Neutrophil (primary cell): ENCODE results near the gene CACNG3.
"Not testable (repeated sequence)": the region's sequence is repeated elsewhere in the genome, so short reads cannot be mapped to it uniquely, and the experiment has no call there.

Source experiments
- H3K27ac ChIP-seq: fragments of 200-600 bp; sonication (generic); 2 replicates; pipeline ENCODE4 v1.5.1; 2016; ENCODE audit warnings: mild to moderate bottlenecking, moderate library complexity
- H3K27me3 ChIP-seq: fragments of 200-600 bp; sonication (generic); 2 replicates; pipeline ENCODE4 v1.6.0; 2016; ENCODE audit warnings: mild to moderate bottlenecking
- H3K36me3 ChIP-seq: fragments of 200-600 bp; sonication (generic); 2 replicates; pipeline ENCODE4 v1.5.1; 2017
- H3K4me1 ChIP-seq, 2 experiments: fragments of 200-600 bp in 1 of 2; sonication (generic) in 1 of 2; 1 replicate in 1 of 2; 2 replicates in 1 of 2; pipeline versions ENCODE4 v1.5.1 to v1.6.1; 2013 to 2016; ENCODE audit warnings: low read depth in 1 of 2, low read length in 1 of 2, mild to moderate bottlenecking in 1 of 2, moderate library complexity in 1 of 2; ENCODE audit not compliant: control insufficient read depth in 1 of 2, insufficient read depth in 1 of 2
- H3K4me3 ChIP-seq, 2 experiments: fragments of 200-600 bp in 1 of 2; sonication (generic) in 1 of 2; 1 replicate in 1 of 2; 2 replicates in 1 of 2; pipeline ENCODE4 v1.5.1; 2013 to 2016; ENCODE audit warnings: low read depth in 1 of 2, low read length in 1 of 2, mild to moderate bottlenecking in 1 of 2, moderate library complexity in 1 of 2
- H3K9me3 ChIP-seq: fragments of 200-600 bp; sonication (generic); 2 replicates; pipeline ENCODE4 v1.5.1; 2016
- TF ChIP-seq, protein P1 (sequence below): fragments of 200-600 bp; sonication (generic); IDR thresholded peaks from 2 replicates; pipeline ENCODE4 v1.5.1; 2016; ENCODE audit warnings: antibody characterized with exemption

Gene CACNG3

DNA sequence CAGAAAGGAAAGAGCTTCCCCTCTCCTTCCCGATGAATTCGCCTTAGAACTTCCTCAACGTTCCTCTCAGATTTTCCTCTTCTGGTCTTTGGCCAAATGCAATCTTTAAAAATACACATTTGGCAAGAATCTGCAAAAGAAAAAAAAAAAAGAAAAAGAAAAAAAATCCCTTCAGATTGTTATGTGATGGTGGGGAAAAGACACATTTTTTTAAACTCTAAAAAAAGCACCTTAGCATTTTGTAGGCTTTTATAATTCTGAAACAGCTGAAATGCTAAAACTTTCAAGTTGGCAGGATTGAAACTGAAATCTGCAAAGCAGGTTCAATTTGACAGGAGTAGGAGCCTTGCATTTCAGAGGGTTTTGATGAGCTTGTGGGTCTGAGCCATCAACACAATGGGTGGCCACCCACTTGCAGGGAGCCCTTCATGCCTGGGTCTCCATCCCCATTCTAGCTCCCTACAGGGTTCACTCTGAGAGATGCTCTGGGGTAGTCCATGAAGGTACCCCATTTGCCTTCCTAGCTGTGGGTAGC is 33.1 kb downstream of the CACNG3 start:
- TF ChIP-seq, protein P1, sequence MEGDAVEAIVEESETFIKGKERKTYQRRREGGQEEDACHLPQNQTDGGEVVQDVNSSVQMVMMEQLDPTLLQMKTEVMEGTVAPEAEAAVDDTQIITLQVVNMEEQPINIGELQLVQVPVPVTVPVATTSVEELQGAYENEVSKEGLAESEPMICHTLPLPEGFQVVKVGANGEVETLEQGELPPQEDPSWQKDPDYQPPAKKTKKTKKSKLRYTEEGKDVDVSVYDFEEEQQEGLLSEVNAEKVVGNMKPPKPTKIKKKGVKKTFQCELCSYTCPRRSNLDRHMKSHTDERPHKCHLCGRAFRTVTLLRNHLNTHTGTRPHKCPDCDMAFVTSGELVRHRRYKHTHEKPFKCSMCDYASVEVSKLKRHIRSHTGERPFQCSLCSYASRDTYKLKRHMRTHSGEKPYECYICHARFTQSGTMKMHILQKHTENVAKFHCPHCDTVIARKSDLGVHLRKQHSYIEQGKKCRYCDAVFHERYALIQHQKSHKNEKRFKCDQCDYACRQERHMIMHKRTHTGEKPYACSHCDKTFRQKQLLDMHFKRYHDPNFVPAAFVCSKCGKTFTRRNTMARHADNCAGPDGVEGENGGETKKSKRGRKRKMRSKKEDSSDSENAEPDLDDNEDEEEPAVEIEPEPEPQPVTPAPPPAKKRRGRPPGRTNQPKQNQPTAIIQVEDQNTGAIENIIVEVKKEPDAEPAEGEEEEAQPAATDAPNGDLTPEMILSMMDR, result no peak
- peaks cover 12% of the 10 kb centered on the region for H3K27me3 ChIP-seq
- H3K9me3 ChIP-seq, result no peaks in the 10 kb centered on the region
- H3K4me1 ChIP-seq, result no peaks in the 10 kb centered on the region
- H3K4me3 ChIP-seq, result no peak overlapping the region
- H3K36me3 ChIP-seq, result no peaks in the 10 kb centered on the region
- no peak overlapping the region for H3K27ac ChIP-seq

DNA sequence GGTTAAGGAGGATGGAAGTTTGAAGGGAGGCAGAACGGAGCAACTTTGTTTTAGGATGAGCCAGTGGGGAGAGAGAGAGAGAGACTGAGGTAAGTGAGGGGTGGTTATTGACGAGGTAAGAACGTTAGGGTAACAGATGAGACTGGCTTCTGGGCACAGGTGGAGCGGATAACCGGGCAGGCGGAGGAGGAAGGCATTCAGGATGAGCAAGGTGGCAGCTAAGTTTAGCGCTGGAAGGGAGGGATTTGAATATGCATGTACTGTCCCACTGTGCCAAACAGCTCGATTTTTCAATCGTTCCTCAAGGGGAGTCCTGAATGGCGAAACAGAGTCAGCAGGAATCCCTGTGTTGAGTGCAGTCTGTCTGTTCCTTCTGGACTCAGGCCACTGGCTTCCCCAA is 35.8 kb downstream of the CACNG3 start:
- H3K27ac ChIP-seq, result no peak overlapping the region
- H3K4me1 ChIP-seq, result no peaks in the 10 kb centered on the region
- no peaks in the 10 kb centered on the region for H3K36me3 ChIP-seq
- H3K27me3 ChIP-seq, result peaks cover 23% of the 10 kb centered on the region
- H3K4me3 ChIP-seq, result no peak overlapping the region
- no peaks in the 10 kb centered on the region for H3K9me3 ChIP-seq
- TF ChIP-seq, protein P1, result no peak

DNA sequence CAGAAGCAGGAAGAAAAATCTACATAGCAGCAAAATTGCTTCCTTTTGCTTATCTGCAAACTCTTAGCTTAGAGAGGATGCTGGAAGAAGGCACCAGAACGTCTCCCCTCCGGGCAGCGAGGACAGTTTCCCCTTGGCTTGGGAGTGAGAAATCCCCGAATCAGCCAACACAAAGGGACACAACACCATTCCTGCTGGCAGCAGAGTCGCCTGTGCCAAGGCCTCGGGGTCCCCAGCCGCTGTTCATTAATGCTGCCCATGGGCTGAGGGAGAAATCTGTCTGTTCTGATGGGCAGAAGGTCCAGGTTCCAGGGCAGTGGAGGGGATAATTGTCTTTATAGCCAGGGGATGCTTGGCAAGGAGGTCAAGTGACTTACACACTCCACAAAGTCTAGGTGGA is 38.0 kb downstream of the CACNG3 start:
- TF ChIP-seq, protein P1, result no peak
- H3K27me3 ChIP-seq, result peaks cover 35% of the 10 kb centered on the region
- H3K27ac ChIP-seq, result no peak overlapping the region
- H3K9me3 ChIP-seq, result no peaks in the 10 kb centered on the region
- H3K36me3 ChIP-seq, result no peaks in the 10 kb centered on the region
- no peaks in the 10 kb centered on the region for H3K4me1 ChIP-seq
- H3K4me3 ChIP-seq, result no peak overlapping the region

DNA sequence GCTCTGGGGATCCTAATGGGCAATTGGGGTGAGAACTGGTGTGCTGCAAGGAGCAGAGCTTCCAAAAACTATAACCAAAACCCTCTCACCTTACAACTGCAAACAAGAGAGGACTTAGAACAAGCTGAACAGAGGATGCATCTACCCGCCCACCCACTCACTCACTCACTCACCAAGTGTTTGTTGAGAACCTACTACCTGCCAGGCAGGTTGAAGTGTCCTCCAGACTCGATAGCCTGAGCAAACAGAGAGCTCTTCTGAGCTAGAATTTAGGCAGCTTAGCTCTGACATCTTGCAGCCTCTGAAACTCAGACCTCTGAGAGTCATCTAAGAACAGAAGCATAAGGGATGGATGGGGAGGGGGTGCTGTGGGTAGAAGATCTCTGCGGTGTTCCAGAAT is 41.2 kb downstream of the CACNG3 start:
- peaks cover 40% of the 10 kb centered on the region for H3K27me3 ChIP-seq
- no peaks in the 10 kb centered on the region for H3K9me3 ChIP-seq
- no peak overlapping the region for H3K4me3 ChIP-seq
- TF ChIP-seq, protein P1, result no peak
- no peaks in the 10 kb centered on the region for H3K4me1 ChIP-seq
- no peaks in the 10 kb centered on the region for H3K36me3 ChIP-seq
- H3K27ac ChIP-seq, result no peak overlapping the region

DNA sequence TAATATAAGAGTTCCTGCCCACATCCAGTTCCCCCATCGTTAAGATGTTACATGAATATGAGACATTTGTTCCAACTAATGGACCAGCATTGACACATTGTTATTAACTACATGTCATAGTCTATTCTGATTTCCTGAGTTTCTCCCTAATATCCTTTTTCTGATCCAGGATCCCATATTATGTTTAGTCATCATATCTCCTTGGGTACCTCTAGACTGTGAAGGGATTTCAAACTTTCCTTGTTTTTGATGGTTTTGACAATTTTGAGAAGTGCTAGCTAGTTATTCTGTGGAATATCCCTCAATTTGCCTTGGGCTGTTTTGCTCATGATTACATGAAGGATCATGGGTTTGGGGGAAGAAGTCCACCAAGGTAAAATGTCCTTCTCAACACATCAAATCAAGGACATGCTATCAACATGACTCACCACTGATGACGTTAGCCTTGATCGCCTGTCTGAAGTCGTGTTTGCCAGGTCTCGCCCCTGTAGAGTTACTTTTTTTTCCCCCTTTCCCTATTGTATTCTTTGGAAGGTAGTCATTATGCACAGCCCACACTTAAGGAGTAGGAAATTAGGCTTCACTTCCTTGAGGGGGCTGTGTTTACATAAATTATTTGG is 42.5 kb downstream of the CACNG3 start:
- no peaks in the 10 kb centered on the region for H3K9me3 ChIP-seq
- H3K4me1 ChIP-seq, result no peaks in the 10 kb centered on the region
- no peak overlapping the region for H3K4me3 ChIP-seq
- TF ChIP-seq, protein P1, result no peak
- no peaks in the 10 kb centered on the region for H3K36me3 ChIP-seq
- no peak overlapping the region for H3K27ac ChIP-seq
- peaks cover 39% of the 10 kb centered on the region for H3K27me3 ChIP-seq

DNA sequence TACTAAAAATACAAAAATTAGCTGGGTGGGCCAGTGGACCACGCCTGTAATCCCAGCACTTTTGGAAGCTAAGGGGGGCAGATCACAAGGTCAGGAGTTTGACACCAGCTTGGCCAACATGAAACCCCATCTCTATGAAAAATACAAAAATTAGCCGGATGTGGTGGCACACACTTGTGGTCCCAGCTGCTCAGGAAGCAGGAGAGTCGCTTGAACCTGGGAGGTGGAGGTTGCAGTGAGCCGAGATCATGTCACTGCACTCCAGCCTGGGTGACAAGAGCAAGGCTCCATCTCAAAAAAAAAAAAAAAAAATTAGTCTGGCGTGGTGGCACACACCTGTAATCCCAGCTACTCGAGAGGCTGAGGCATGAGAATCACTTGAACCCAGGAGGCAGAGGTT is 44.6 kb downstream of the CACNG3 start:
- not testable (repeated sequence) for H3K9me3 ChIP-seq

More for the DNA sequence above, 44.6 kb downstream of the CACNG3 start:
- H3K4me3 ChIP-seq, H3K27ac ChIP-seq, H3K36me3 ChIP-seq, H3K4me1 ChIP-seq: not testable (repeated sequence)
- peaks cover 27% of the 10 kb centered on the region for H3K27me3 ChIP-seq
